ENCODE results near the gene GREM1. TPM values are rescaled to one million over a fixed set of nuclear protein-coding genes. Genes with fewer than 3 reads are reported as not detected.

GREM1 gene
- total and polyA plus RNA-seq, 2 of the 8 experiments (the other 6 are each of a cell fraction or from before 2014, with no cell fraction given): 0.12 to 1.1 TPM

GRCh38 chr15:32738666-32739065 lies 20.9 kb downstream of the GREM1 start (continued):
- TF ChIP-seq EGR1 (IDR thresholded peaks at IDR 0.05; ENCODE audit: borderline replicate concordance, low read depth, low read length) (no peak), HDAC6 (IDR thresholded peaks at IDR 0.05; ENCODE audit: low read depth, low read length) (no peak), NRF1 (IDR thresholded peaks at IDR 0.05; ENCODE audit: low read depth, low read length) (no peak), SRF (IDR thresholded peaks at IDR 0.05; ENCODE audit: low read depth, low read length) (no peak), BRCA1 (IDR thresholded peaks at IDR 0.05; ENCODE audit: low read depth, low read length) (no peak), CHD1 (IDR thresholded peaks at IDR 0.05; ENCODE audit: low read depth, low read length) (no peak)

Data from H1 (cell line).